Astrocyte (in vitro differentiated cells and primary cell): ENCODE results near the gene SKA2. TPM values are rescaled to one million over a fixed set of nuclear protein-coding genes. Genes with fewer than 3 reads are reported as not detected.

Source experiments
- DNase-seq: peaks from one replicate; pipeline ENCODE4 v3.0.0-alpha.2; 2010; ENCODE audit warnings: low read depth
- FAIRE-seq: peaks from 2 replicates; lab custom pipeline; 2011; peaks lifted over from hg19 to GRCh38; lab: Jason Lieb, UNC
- H2AFZ ChIP-seq: 2 replicates; pipeline ENCODE4 v1.6.0; 2012; ENCODE audit warnings: low read depth, low read length, inconsistent platforms
- H3K27ac ChIP-seq: 2 replicates; pipeline ENCODE4 v1.5.1; 2011; ENCODE audit warnings: low read depth, low read length, inconsistent platforms
- H3K27me3 ChIP-seq: 2 replicates; pipeline ENCODE4 v1.6.0; 2011; ENCODE audit warnings: low read length, inconsistent platforms; ENCODE audit not compliant: insufficient read depth
- H3K36me3 ChIP-seq: 2 replicates; pipeline ENCODE4 v1.5.1; 2011; ENCODE audit warnings: low read length, inconsistent platforms; ENCODE audit not compliant: insufficient read depth
- H3K4me1 ChIP-seq: 2 replicates; pipeline ENCODE4 v1.5.1; 2011; ENCODE audit warnings: low read length, inconsistent platforms; ENCODE audit not compliant: insufficient read depth
- H3K4me2 ChIP-seq: 2 replicates; pipeline ENCODE4 v1.6.0; 2012; ENCODE audit warnings: low read length, inconsistent platforms
- H3K4me3 ChIP-seq: 2 replicates; pipeline ENCODE4 v1.5.1; 2011; ENCODE audit warnings: low read depth, mild to moderate bottlenecking, low read length, inconsistent platforms; ENCODE audit not compliant: insufficient read depth
- H3K79me2 ChIP-seq: 2 replicates; pipeline ENCODE4 v1.6.0; 2012; ENCODE audit warnings: mild to moderate bottlenecking, low read length, inconsistent platforms; ENCODE audit not compliant: insufficient read depth
- H3K9ac ChIP-seq: 2 replicates; pipeline ENCODE4 v1.6.0; 2012; ENCODE audit warnings: mild to moderate bottlenecking, low read length, inconsistent platforms
- H3K9me3 ChIP-seq: 2 replicates; pipeline ENCODE4 v1.5.1; 2012; ENCODE audit warnings: low read depth, mild to moderate bottlenecking, low read length, inconsistent platforms; ENCODE audit not compliant: insufficient read depth
- H4K20me1 ChIP-seq: 2 replicates; pipeline ENCODE4 v1.6.0; 2012; ENCODE audit warnings: low read length, inconsistent platforms; ENCODE audit not compliant: insufficient read depth
- H3K27ac Mint-ChIP-seq: one replicate; pipeline ENCODE4 v1.8.0; 2021; ENCODE audit warnings: mild to moderate bottlenecking, mixed read lengths; ENCODE audit not compliant: unreplicated experiment
- H3K27me3 Mint-ChIP-seq: one replicate; pipeline ENCODE4 v1.8.0; 2021; ENCODE audit warnings: low read depth, mixed read lengths; ENCODE audit not compliant: unreplicated experiment
- H3K36me3 Mint-ChIP-seq: one replicate; pipeline ENCODE4 v1.8.0; 2021; ENCODE audit warnings: low read depth, mixed read lengths; ENCODE audit not compliant: unreplicated experiment
- H3K4me1 Mint-ChIP-seq: one replicate; pipeline ENCODE4 v1.8.0; 2021; ENCODE audit warnings: low read depth, mixed read lengths; ENCODE audit not compliant: unreplicated experiment
- H3K4me3 Mint-ChIP-seq: one replicate; pipeline ENCODE4 v1.8.0; 2021; ENCODE audit warnings: mild to moderate bottlenecking, moderate library complexity, mixed read lengths; ENCODE audit not compliant: unreplicated experiment
- H3K9me3 Mint-ChIP-seq: one replicate; pipeline ENCODE4 v1.8.0; 2021; ENCODE audit warnings: mild to moderate bottlenecking, mixed read lengths; ENCODE audit not compliant: unreplicated experiment
- EZH2 ChIP-seq: IDR thresholded peaks from 2 replicates; pipeline ENCODE4 v1.6.1; 2012; ENCODE audit warnings: mild to moderate bottlenecking, low read length, inconsistent platforms; ENCODE audit not compliant: insufficient read depth
- total RNA-seq: library from RNA; stranded (reverse); gene quantifications from 2 replicates; pipeline ENCODE4 v1.2.1, GENCODE V29; 2021
- TF ChIP-seq, protein P1 (sequence below): IDR thresholded peaks from 2 replicates; pipeline ENCODE4 v1.5.1; 2011; ENCODE audit warnings: low read depth, mild to moderate bottlenecking, inconsistent platforms, low read length, moderate library complexity; ENCODE audit not compliant: insufficient read depth

Gene SKA2
- total RNA-seq, 1 donor from 2014 or later: 42.6 TPM

DNA sequence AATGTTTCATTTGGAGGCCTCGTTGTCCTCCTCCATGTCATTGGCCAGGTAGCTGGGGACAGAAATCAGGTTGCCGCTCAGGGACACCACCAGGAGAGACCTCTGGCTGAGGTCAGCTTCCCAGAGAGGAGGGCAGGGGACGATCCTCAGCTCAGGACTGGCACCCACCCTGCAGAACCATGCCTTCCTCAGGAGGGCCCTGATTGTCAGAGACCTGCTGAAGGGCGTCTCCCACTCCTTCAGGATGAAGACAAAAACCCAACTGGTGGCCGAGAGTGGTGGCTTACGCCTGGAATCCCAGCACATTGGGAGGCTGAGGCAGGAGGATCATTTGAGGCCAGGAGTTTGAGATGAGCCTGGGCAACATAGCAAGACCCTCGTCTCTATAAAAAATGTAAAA, 20.1 kb upstream of the SKA2 start:
- peaks cover 49% of the 10 kb centered on the region for H3K79me2 ChIP-seq
- no peak overlapping the region for H3K4me3 ChIP-seq
- no peaks in the 10 kb centered on the region for H3K9me3 ChIP-seq
- FAIRE-seq: no peak
- Mint-ChIP-seq H3K9me3 (peaks cover 5% of the 10 kb centered on the region), H3K4me3 (no peak overlapping the region), H3K36me3 (peaks cover 16% of the 10 kb centered on the region), H3K27ac (no peak overlapping the region), H3K27me3 (no peaks in the 10 kb centered on the region), H3K4me1 (peaks cover 5% of the 10 kb centered on the region)
- no peak for DNase-seq
- TF ChIP-seq, protein P1, sequence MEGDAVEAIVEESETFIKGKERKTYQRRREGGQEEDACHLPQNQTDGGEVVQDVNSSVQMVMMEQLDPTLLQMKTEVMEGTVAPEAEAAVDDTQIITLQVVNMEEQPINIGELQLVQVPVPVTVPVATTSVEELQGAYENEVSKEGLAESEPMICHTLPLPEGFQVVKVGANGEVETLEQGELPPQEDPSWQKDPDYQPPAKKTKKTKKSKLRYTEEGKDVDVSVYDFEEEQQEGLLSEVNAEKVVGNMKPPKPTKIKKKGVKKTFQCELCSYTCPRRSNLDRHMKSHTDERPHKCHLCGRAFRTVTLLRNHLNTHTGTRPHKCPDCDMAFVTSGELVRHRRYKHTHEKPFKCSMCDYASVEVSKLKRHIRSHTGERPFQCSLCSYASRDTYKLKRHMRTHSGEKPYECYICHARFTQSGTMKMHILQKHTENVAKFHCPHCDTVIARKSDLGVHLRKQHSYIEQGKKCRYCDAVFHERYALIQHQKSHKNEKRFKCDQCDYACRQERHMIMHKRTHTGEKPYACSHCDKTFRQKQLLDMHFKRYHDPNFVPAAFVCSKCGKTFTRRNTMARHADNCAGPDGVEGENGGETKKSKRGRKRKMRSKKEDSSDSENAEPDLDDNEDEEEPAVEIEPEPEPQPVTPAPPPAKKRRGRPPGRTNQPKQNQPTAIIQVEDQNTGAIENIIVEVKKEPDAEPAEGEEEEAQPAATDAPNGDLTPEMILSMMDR: no peak
- no peak for TF ChIP-seq EZH2
- H3K9ac ChIP-seq: no peak overlapping the region
- H3K36me3 ChIP-seq: peaks cover 9% of the 10 kb centered on the region
- no peaks in the 10 kb centered on the region for H3K27me3 ChIP-seq
- no peak overlapping the region for H3K27ac ChIP-seq
- no peak overlapping the region for H2AFZ ChIP-seq
- no peaks in the 10 kb centered on the region for H4K20me1 ChIP-seq
- no peak overlapping the region for H3K4me2 ChIP-seq
- H3K4me1 ChIP-seq: no peaks in the 10 kb centered on the region

DNA sequence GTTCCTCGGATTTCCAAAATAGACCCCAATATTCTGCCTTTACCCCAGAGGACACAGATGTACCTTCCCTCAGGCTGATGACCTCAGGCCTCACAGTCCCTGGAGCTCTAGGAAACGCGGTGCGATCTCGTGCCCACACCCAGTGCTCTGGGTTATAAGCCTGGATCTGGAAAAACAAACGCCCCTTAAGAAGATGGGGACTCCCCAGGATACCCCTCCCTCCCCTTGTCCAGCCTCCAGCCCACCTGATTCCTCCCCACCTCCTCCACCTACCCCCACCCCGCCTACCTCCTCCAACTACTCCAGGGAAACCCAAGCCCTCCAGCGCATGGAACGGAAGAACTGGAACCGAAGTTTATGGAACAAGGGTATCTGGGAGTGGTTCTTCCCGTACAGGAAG, 19.7 kb upstream of the SKA2 start:
- Histone ChIP-seq H3K4me3 (no peak overlapping the region), H3K9ac (no peak overlapping the region), H3K27ac (no peak overlapping the region), H3K79me2 (peaks cover 51% of the 10 kb centered on the region), H3K36me3 (peaks cover 9% of the 10 kb centered on the region), H3K4me2 (no peak overlapping the region), H3K27me3 (no peaks in the 10 kb centered on the region), H3K4me1 (no peaks in the 10 kb centered on the region), H4K20me1 (no peaks in the 10 kb centered on the region), H3K9me3 (no peaks in the 10 kb centered on the region), H2AFZ (no peak overlapping the region)
- Mint-ChIP-seq H3K4me1 (peaks cover 5% of the 10 kb centered on the region), H3K27ac (no peak overlapping the region), H3K4me3 (no peak overlapping the region), H3K27me3 (no peaks in the 10 kb centered on the region), H3K9me3 (peaks cover 5% of the 10 kb centered on the region), H3K36me3 (peaks cover 16% of the 10 kb centered on the region)
- FAIRE-seq: no peak
- DNase-seq: no peak
- TF ChIP-seq, protein P1: no peak
- no peak for TF ChIP-seq EZH2

DNA sequence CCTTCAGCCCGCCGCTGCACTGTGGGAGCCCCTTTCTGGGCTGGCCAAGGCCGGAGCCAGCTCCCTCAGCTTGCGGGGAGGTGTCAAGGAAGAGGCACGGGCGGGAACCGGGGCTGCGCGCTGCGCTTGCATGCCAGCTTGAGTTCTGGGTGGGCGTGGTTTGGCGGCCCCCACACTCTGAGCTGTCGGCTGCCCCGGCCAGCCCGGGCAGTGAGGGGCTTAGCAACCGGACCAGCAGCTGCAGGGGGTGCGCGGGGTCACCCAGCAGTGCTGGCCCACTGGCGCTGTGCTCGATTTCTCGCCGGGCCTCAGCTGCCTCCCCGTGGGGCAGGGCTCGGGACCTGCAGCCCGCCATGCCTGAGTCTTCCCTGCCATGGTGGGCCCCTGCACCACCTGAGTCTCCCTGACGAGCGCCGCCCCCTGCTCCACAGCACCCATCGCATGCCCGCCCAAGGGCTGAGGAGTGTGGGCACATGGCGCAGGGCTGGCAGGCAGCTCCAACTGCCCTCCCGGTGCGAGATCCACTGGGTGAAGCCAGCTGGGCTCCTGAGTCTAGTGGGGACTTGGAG, 17.5 kb upstream of the SKA2 start:
- H3K4me3 Mint-ChIP-seq: no peak overlapping the region
- H4K20me1 ChIP-seq: no peaks in the 10 kb centered on the region
- no peaks in the 10 kb centered on the region for H3K27me3 Mint-ChIP-seq
- H3K4me1 Mint-ChIP-seq: peaks cover 3% of the 10 kb centered on the region
- H3K36me3 Mint-ChIP-seq: peaks cover 16% of the 10 kb centered on the region
- no peaks in the 10 kb centered on the region for H3K9me3 ChIP-seq
- DNase-seq: no peak
- H2AFZ ChIP-seq: no peak overlapping the region
- peaks cover 57% of the 10 kb centered on the region for H3K79me2 ChIP-seq
- H3K27me3 ChIP-seq: no peaks in the 10 kb centered on the region
- no peak overlapping the region for H3K27ac Mint-ChIP-seq
- H3K9me3 Mint-ChIP-seq: peaks cover 5% of the 10 kb centered on the region
- peaks cover 9% of the 10 kb centered on the region for H3K36me3 ChIP-seq
- no peak overlapping the region for H3K4me2 ChIP-seq
- no peak for TF ChIP-seq EZH2
- TF ChIP-seq, protein P1: no peak
- H3K4me1 ChIP-seq: peaks cover 4% of the 10 kb centered on the region
- FAIRE-seq: no peak
- no peak overlapping the region for H3K9ac ChIP-seq
- H3K4me3 ChIP-seq: no peak overlapping the region
- H3K27ac ChIP-seq: no peak overlapping the region
